Body of pancreas (tissue), 4 donors: Measurements from ENCODE around the gene DCLRE1A.

Experiments
- CTCF ChIP-seq, 7 experiments: fragments of 450-650 bp in 4 of 7; fragments of 200-600 bp in 3 of 7; sonication (generic) in 3 of 7; IDR thresholded peaks; one replicate each; pipeline ENCODE4 v1.5.1; 2016 to 2019; ENCODE audit warnings: antibody characterized with exemption in 7 of 7
- POLR2A ChIP-seq, 3 donors: fragments of 450-650 bp; IDR thresholded peaks; one replicate each; pipeline ENCODE4 v1.6.1; 2016; ENCODE audit warnings: antibody characterized with exemption in 3 of 3, mild to moderate bottlenecking in 2 of 3

GRCh38 chr10:113820507-113820906, 33.4 kb downstream of the DCLRE1A start:
- no peak for TF ChIP-seq POLR2A (IDR thresholded peaks at IDR 0.05)
- no peak for TF ChIP-seq CTCF (IDR thresholded peaks at IDR 0.05)
